Suprapubic skin (tissue), 4 donors: ENCODE measurements around the gene TMEM8B. TPM values are rescaled to one million over a fixed set of nuclear protein-coding genes. Genes with fewer than 3 reads are reported as not detected.

Experiments
- DNase-seq, 2 donors: peaks; one replicate each; pipeline ENCODE4 v3.0.0-alpha.2; 2019; ENCODE audit warnings: low spot score in 2 of 2
- H3K27ac ChIP-seq: fragments of 200-600 bp; sonication (generic); one replicate; pipeline ENCODE4 v1.5.1; 2019
- H3K27me3 ChIP-seq: fragments of 200-600 bp; sonication (generic); one replicate; pipeline ENCODE4 v1.5.1; 2019
- H3K36me3 ChIP-seq: fragments of 200-600 bp; sonication (generic); one replicate; pipeline ENCODE4 v1.5.1; 2019
- H3K4me1 ChIP-seq: fragments of 200-600 bp; sonication (generic); one replicate; pipeline ENCODE4 v1.5.1; 2019
- H3K4me3 ChIP-seq: fragments of 200-600 bp; sonication (generic); one replicate; pipeline ENCODE4 v1.5.1; 2019; ENCODE audit warnings: mild to moderate bottlenecking
- H3K9me3 ChIP-seq: fragments of 200-600 bp; sonication (generic); one replicate; pipeline ENCODE4 v1.5.1; 2019
- CTCF ChIP-seq, 2 donors: fragments of 200-600 bp in 1 of 2; fragments of 450-650 bp in 1 of 2; sonication (generic) in 1 of 2; IDR thresholded peaks; one replicate each; pipeline ENCODE4 v1.5.1; 2016 to 2019; ENCODE audit warnings: antibody characterized with exemption in 2 of 2, mild to moderate bottlenecking in 1 of 2, moderate library complexity in 1 of 2
- EP300 ChIP-seq: sonication (generic); formaldehyde crosslinking; IDR thresholded peaks from one replicate; pipeline ENCODE4 v1.6.1; 2017; ENCODE audit warnings: antibody characterized with exemption
- POLR2A ChIP-seq, 2 donors: fragments of 450-650 bp; IDR thresholded peaks; one replicate each; pipeline ENCODE4 v1.6.1; 2017; ENCODE audit warnings: antibody characterized with exemption in 2 of 2, mild to moderate bottlenecking in 2 of 2, moderate library complexity in 2 of 2
- POLR2AphosphoS5 ChIP-seq, 3 donors: sonication (generic); formaldehyde crosslinking; IDR thresholded peaks; one replicate each; pipeline ENCODE4 v1.6.1; 2017; ENCODE audit warnings: antibody characterized with exemption in 3 of 3
- WGBS: methylation state at CpG from one replicate; pipeline ENCODE4 v1.1.5; 2018; 5-methylcytosine and 5-hydroxymethylcytosine counted together
- total RNA-seq, 4 donors: library from RNA; depleted of rRNA; stranded (reverse); fragments of >200 nt; gene quantifications; one replicate each; pipeline ENCODE4 v1.1.0, GENCODE V29; 2016

TMEM8B gene, protein sequence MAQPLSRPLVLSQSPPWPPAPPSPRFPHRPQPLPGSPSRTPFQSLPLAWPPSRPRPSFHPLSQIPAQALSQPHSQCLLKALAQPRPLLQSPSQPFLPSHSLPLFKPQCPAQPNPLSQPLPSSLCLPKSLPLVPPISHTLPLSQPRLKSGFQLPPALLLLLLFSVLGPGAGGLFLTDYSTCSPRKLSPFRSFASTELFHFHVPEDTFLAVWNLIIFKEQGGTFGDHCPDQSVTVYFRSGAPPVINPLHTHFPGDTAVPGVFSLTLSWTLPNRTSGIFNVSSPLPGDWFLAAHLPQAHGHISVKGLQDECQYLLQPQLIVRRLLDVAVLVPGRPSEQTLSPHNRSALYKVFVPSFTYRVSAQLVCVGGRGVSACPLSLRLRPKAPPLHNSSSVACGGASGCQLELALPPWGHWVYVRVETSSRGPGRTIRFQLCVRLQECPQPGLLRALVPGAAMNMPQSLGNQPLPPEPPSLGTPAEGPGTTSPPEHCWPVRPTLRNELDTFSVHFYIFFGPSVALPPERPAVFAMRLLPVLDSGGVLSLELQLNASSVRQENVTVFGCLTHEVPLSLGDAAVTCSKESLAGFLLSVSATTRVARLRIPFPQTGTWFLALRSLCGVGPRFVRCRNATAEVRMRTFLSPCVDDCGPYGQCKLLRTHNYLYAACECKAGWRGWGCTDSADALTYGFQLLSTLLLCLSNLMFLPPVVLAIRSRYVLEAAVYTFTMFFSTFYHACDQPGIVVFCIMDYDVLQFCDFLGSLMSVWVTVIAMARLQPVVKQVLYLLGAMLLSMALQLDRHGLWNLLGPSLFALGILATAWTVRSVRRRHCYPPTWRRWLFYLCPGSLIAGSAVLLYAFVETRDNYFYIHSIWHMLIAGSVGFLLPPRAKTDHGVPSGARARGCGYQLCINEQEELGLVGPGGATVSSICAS
- 10 to 100 TPM in 1 of 4 donors, 1 to 10 TPM in 3; 5.0 to 11.7 (median 8.0) TPM for total RNA-seq

DNA sequence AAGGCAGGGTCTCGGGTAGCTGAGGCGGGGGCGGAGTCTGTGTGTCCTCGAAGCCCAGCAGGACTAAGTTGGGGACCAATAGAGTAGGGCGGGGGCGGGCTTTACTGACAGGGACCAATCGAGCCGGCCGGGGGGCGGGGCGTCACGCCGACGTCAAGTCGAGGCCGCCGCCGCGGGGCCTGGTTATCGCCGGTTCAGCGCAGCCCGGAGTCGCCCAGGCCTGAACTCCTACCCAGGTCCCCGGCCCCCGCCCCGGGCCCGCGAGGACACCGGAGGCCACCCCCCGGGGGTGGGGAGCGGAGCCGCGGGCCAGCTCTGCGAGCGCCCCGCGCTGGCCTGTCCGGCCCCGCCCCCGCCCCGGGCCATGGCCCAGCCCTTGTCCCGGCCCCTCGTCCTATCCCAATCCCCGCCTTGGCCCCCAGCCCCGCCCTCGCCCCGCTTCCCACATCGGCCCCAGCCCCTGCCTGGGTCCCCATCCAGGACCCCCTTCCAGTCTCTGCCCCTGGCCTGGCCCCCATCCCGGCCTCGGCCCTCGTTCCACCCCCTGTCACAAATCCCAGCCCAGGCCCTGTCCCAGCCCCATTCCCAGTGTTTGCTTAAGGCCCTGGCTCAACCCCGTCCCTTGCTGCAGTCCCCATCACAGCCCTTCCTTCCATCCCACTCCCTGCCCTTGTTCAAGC, at the start of gene TMEM8B:
Gene TMEM8B, plus strand, starts transcription at position 145 of the 680 bp plus-strand sequence. Its CDS starts 220 bp downstream, at position 365.
- DNase-seq = peak; percentile 99 to 100
- H3K36me3 ChIP-seq = no peaks in the 10 kb centered on the region
- H3K27me3 ChIP-seq = no peaks in the 10 kb centered on the region
- peaks cover 63% of the 10 kb centered on the region for H3K4me1 ChIP-seq
- 4% methylated on average over 22 of the region's 53 CpGs for WGBS
- H3K4me3 ChIP-seq = peak within 1 kb of the TSS; percentile 84
- no peaks in the 10 kb centered on the region for H3K9me3 ChIP-seq
- TF ChIP-seq EP300 (no peak), POLR2AphosphoS5 (IDR thresholded peaks at IDR 0.05) (no peak), POLR2A (IDR thresholded peaks at IDR 0.05) (no peak), CTCF (IDR thresholded peaks at IDR 0.05) (no peak)
- H3K27ac ChIP-seq = peak within 1 kb of the TSS; percentile 95

- DNase-seq = no peak
- TF ChIP-seq POLR2A (IDR thresholded peaks at IDR 0.05) = no peak
- no peak for TF ChIP-seq EP300
- TF ChIP-seq POLR2AphosphoS5 (IDR thresholded peaks at IDR 0.05) = no peak
- TF ChIP-seq CTCF (IDR thresholded peaks at IDR 0.05) = no peak
- H3K27me3 ChIP-seq = no peaks in the 10 kb centered on the region
- no peak overlapping the region for H3K27ac ChIP-seq
- no peaks in the 10 kb centered on the region for H3K4me1 ChIP-seq
- no peak overlapping the region for H3K4me3 ChIP-seq
- H3K36me3 ChIP-seq = no peaks in the 10 kb centered on the region
- no peaks in the 10 kb centered on the region for H3K9me3 ChIP-seq
- 84% methylated on average over 2 of the region's 2 CpGs for WGBS
Measured at GRCh38 chr9:35781066-35781465, 48.0 kb upstream of the TMEM8B start.

- no peaks in the 10 kb centered on the region for H3K36me3 ChIP-seq
- H3K27ac ChIP-seq = no peak overlapping the region
- H3K9me3 ChIP-seq = no peaks in the 10 kb centered on the region
- TF ChIP-seq POLR2A (IDR thresholded peaks at IDR 0.05) (no peak), CTCF (IDR thresholded peaks at IDR 0.05) (no peak), POLR2AphosphoS5 (IDR thresholded peaks at IDR 0.05) (no peak), EP300 (no peak)
- no peak overlapping the region for H3K4me3 ChIP-seq
- H3K4me1 ChIP-seq = no peaks in the 10 kb centered on the region
- DNase-seq = no peak
- H3K27me3 ChIP-seq = no peaks in the 10 kb centered on the region
Measured at GRCh38 chr9:35783418-35783817, 45.6 kb upstream of the TMEM8B start.

GRCh38 chr9:35789541-35789940, 39.5 kb upstream of the TMEM8B start:
- 95% methylated on average over 2 of the region's 2 CpGs for WGBS
- TF ChIP-seq EP300 = no peak
- no peak for TF ChIP-seq CTCF (IDR thresholded peaks at IDR 0.05)
- TF ChIP-seq POLR2A (IDR thresholded peaks at IDR 0.05) = no peak
- no peak for TF ChIP-seq POLR2AphosphoS5 (IDR thresholded peaks at IDR 0.05)
- DNase-seq = no peak
- Histone ChIP-seq H3K4me1 (peaks cover 32% of the 10 kb centered on the region), H3K9me3 (no peaks in the 10 kb centered on the region), H3K27ac (no peak overlapping the region), H3K36me3 (no peaks in the 10 kb centered on the region), H3K4me3 (no peak overlapping the region), H3K27me3 (no peaks in the 10 kb centered on the region)
